ENCODE data around the gene SMIM30.
"Not testable (repeated sequence)": the region's sequence is repeated elsewhere in the genome, so short reads cannot be mapped to it uniquely, and the experiment has no call there.

The SMIM30 gene

GRCh38 chr7:113118074-113118959 is at the start of gene SMIM30:
TSS of gene SMIM30 (minus strand) at chr7:113118554. CDS start at chr7:113117578, 976 bp downstream.
- Histone ChIP-seq H3K9me3 (ENCODE audit: control insufficient read depth, insufficient read depth, low read length) (no peaks in the 10 kb centered on the region), H3K4me1 (ENCODE audit: insufficient read depth, low read length) (peaks cover 11% of the 10 kb centered on the region; the same call in 1 of the 2 replicates), H3K9ac (ENCODE audit: low read depth, low read length) (peak within 1 kb of the TSS; percentile 94)

GRCh38 chr7:113166176-113166575 is 47.8 kb upstream of the SMIM30 start:
- H3K4me1 ChIP-seq (ENCODE audit: insufficient read depth, low read length); H3K9me3 ChIP-seq (ENCODE audit: control insufficient read depth, insufficient read depth, low read length); H3K9ac ChIP-seq (ENCODE audit: low read depth, low read length); H3K36me3 ChIP-seq (ENCODE audit: insufficient read depth, low read length): not testable (repeated sequence)

More at GRCh38 chr7:113118074-113118959, at the start of gene SMIM30:
- peaks cover 3% of the 10 kb centered on the region; the same call in 1 of the 2 replicates for H3K36me3 ChIP-seq (ENCODE audit: insufficient read depth, low read length)

- Histone ChIP-seq H3K4me1 (ENCODE audit: insufficient read depth, low read length) (no peaks in the 10 kb centered on the region), H3K9me3 (ENCODE audit: control insufficient read depth, insufficient read depth, low read length) (no peaks in the 10 kb centered on the region), H3K36me3 (ENCODE audit: insufficient read depth, low read length) (no peaks in the 10 kb centered on the region), H3K9ac (ENCODE audit: low read depth, low read length) (no peak overlapping the region)
These were observed 42.7 kb upstream of the SMIM30 start for GRCh38 chr7:113161050-113161449.

- H3K36me3 ChIP-seq (ENCODE audit: insufficient read depth, low read length): no peaks in the 10 kb centered on the region
- H3K9ac ChIP-seq (ENCODE audit: low read depth, low read length): no peak overlapping the region
- H3K9me3 ChIP-seq (ENCODE audit: control insufficient read depth, insufficient read depth, low read length): no peaks in the 10 kb centered on the region
- H3K4me1 ChIP-seq (ENCODE audit: insufficient read depth, low read length): no peaks in the 10 kb centered on the region
These were observed 41.5 kb upstream of the SMIM30 start for GRCh38 chr7:113159746-113160339.

GRCh38 chr7:113158756-113159155 is 40.4 kb upstream of the SMIM30 start:
- Histone ChIP-seq H3K36me3 (ENCODE audit: insufficient read depth, low read length) (no peaks in the 10 kb centered on the region), H3K9ac (ENCODE audit: low read depth, low read length) (no peak overlapping the region), H3K9me3 (ENCODE audit: control insufficient read depth, insufficient read depth, low read length) (no peaks in the 10 kb centered on the region), H3K4me1 (ENCODE audit: insufficient read depth, low read length) (no peaks in the 10 kb centered on the region)

- H3K9ac ChIP-seq (ENCODE audit: low read depth, low read length): no peak overlapping the region
- H3K36me3 ChIP-seq (ENCODE audit: insufficient read depth, low read length): no peaks in the 10 kb centered on the region
- no peaks in the 10 kb centered on the region for H3K9me3 ChIP-seq (ENCODE audit: control insufficient read depth, insufficient read depth, low read length)
- no peaks in the 10 kb centered on the region for H3K4me1 ChIP-seq (ENCODE audit: insufficient read depth, low read length)
These were observed 35.8 kb upstream of the SMIM30 start for GRCh38 chr7:113154117-113154516.

- Histone ChIP-seq H3K4me1 (ENCODE audit: insufficient read depth, low read length) (no peaks in the 10 kb centered on the region), H3K9ac (ENCODE audit: low read depth, low read length) (no peak overlapping the region), H3K9me3 (ENCODE audit: control insufficient read depth, insufficient read depth, low read length) (no peaks in the 10 kb centered on the region)
These were observed 26.5 kb upstream of the SMIM30 start for GRCh38 chr7:113144817-113145216.

GRCh38 chr7:113143486-113144257 is 25.3 kb upstream of the SMIM30 start:
- no peaks in the 10 kb centered on the region for H3K9me3 ChIP-seq (ENCODE audit: control insufficient read depth, insufficient read depth, low read length)
- H3K36me3 ChIP-seq (ENCODE audit: insufficient read depth, low read length): no peaks in the 10 kb centered on the region
- no peak overlapping the region for H3K9ac ChIP-seq (ENCODE audit: low read depth, low read length)
- H3K4me1 ChIP-seq (ENCODE audit: insufficient read depth, low read length): no peaks in the 10 kb centered on the region

More at GRCh38 chr7:113144817-113145216, 26.5 kb upstream of the SMIM30 start:
- H3K36me3 ChIP-seq (ENCODE audit: insufficient read depth, low read length): no peaks in the 10 kb centered on the region

- no peaks in the 10 kb centered on the region for H3K9me3 ChIP-seq (ENCODE audit: control insufficient read depth, insufficient read depth, low read length)
- no peak overlapping the region for H3K9ac ChIP-seq (ENCODE audit: low read depth, low read length)
- H3K36me3 ChIP-seq (ENCODE audit: insufficient read depth, low read length): no peaks in the 10 kb centered on the region
- H3K4me1 ChIP-seq (ENCODE audit: insufficient read depth, low read length): no peaks in the 10 kb centered on the region
These were observed 24.2 kb upstream of the SMIM30 start for GRCh38 chr7:113142385-113143119.

- no peaks in the 10 kb centered on the region for H3K36me3 ChIP-seq (ENCODE audit: insufficient read depth, low read length)
- H3K9ac ChIP-seq (ENCODE audit: low read depth, low read length): no peak overlapping the region
- H3K4me1 ChIP-seq (ENCODE audit: insufficient read depth, low read length): no peaks in the 10 kb centered on the region
- H3K9me3 ChIP-seq (ENCODE audit: control insufficient read depth, insufficient read depth, low read length): no peaks in the 10 kb centered on the region
These were observed 23.4 kb upstream of the SMIM30 start for GRCh38 chr7:113141803-113142202.

GRCh38 chr7:113140956-113141355 is 22.6 kb upstream of the SMIM30 start:
- no peaks in the 10 kb centered on the region for H3K36me3 ChIP-seq (ENCODE audit: insufficient read depth, low read length)
- H3K9ac ChIP-seq (ENCODE audit: low read depth, low read length): no peak overlapping the region
- H3K9me3 ChIP-seq (ENCODE audit: control insufficient read depth, insufficient read depth, low read length): no peaks in the 10 kb centered on the region
- no peaks in the 10 kb centered on the region for H3K4me1 ChIP-seq (ENCODE audit: insufficient read depth, low read length)

- no peaks in the 10 kb centered on the region for H3K4me1 ChIP-seq (ENCODE audit: insufficient read depth, low read length)
- no peaks in the 10 kb centered on the region for H3K9me3 ChIP-seq (ENCODE audit: control insufficient read depth, insufficient read depth, low read length)
- H3K9ac ChIP-seq (ENCODE audit: low read depth, low read length): no peak overlapping the region
- H3K36me3 ChIP-seq (ENCODE audit: insufficient read depth, low read length): no peaks in the 10 kb centered on the region
These were observed 18.9 kb upstream of the SMIM30 start for GRCh38 chr7:113137241-113137640.

GRCh38 chr7:113134025-113134424 is 15.7 kb upstream of the SMIM30 start:
- no peaks in the 10 kb centered on the region for H3K9me3 ChIP-seq (ENCODE audit: control insufficient read depth, insufficient read depth, low read length)

GRCh38 chr7:113131367-113131766 is 13.0 kb upstream of the SMIM30 start:
- Histone ChIP-seq H3K36me3 (ENCODE audit: insufficient read depth, low read length) (no peaks in the 10 kb centered on the region), H3K9me3 (ENCODE audit: control insufficient read depth, insufficient read depth, low read length) (no peaks in the 10 kb centered on the region), H3K9ac (ENCODE audit: low read depth, low read length) (no peak overlapping the region), H3K4me1 (ENCODE audit: insufficient read depth, low read length) (no peaks in the 10 kb centered on the region)

More at GRCh38 chr7:113134025-113134424, 15.7 kb upstream of the SMIM30 start:
- Histone ChIP-seq H3K36me3 (ENCODE audit: insufficient read depth, low read length) (no peaks in the 10 kb centered on the region), H3K4me1 (ENCODE audit: insufficient read depth, low read length) (no peaks in the 10 kb centered on the region), H3K9ac (ENCODE audit: low read depth, low read length) (no peak overlapping the region)

Measured in ES-I3 (cell line).